ENCODE data around the gene PTDSS2. TPM values are rescaled to one million over a fixed set of nuclear protein-coding genes. Genes with fewer than 3 reads are reported as not detected.

Gene PTDSS2
- total and polyA plus RNA-seq, 2 experiments from 2014 or later = 22.7 to 145 TPM

DNA sequence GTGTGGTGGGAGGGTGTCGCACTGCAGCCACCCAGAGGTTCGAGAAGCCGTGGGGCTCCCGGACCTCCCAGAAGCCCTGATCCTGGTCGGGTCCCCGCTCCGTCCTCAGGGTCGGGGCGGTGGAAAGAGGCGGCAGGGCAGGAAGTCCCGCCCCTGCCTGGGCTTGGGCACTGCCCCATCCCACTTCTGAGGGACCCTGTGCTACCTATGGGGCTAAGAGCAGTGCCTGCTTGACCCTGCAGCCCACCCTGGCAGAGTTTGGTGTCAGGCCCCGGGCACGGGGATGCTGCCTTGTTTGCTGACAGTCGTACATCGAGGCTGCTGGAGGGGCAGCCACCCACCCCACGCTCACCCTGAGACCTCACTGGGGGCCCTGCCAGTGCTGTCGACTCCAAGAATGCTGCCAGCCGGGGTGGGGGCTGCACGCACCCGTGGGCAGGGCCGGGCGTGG lies 37.5 kb downstream of the PTDSS2 start:
- no peak overlapping the region for H3K27ac Mint-ChIP-seq
- H3K36me3 Mint-ChIP-seq (ENCODE audit: low read depth) = peaks cover 13% of the 10 kb centered on the region
- H3K4me3 Mint-ChIP-seq = no peak overlapping the region
- Histone ChIP-seq H3F3A (replicated peaks; ENCODE audit: low read depth) (no peaks in the 10 kb centered on the region; the same call in 1 of the 2 replicates), H3K79me2 (replicated peaks; ENCODE audit: insufficient read depth) (peaks cover 11% of the 10 kb centered on the region), H3K4me1 (ENCODE audit: insufficient read depth) (no peaks in the 10 kb centered on the region), H3K36me3 (ENCODE audit: insufficient read depth) (no peaks in the 10 kb centered on the region), H2AFZ (no peak overlapping the region), H3K4me2 (no peak overlapping the region), H3K4me3 (no peak overlapping the region), H3K9me2 (ENCODE audit: insufficient read depth) (no peaks in the 10 kb centered on the region), H4K20me1 (replicated peaks; ENCODE audit: insufficient read depth) (no peaks in the 10 kb centered on the region), H3K27ac (ENCODE audit: low read depth) (no peak overlapping the region), H3K27me3 (ENCODE audit: insufficient read depth) (no peaks in the 10 kb centered on the region)
- no peak; the same call in 2 of the 3 replicates for ATAC-seq
- no peaks in the 10 kb centered on the region for H3K9me3 Mint-ChIP-seq
- H3K27me3 Mint-ChIP-seq (ENCODE audit: insufficient read depth, low read depth, poor library complexity) = peaks cover 4% of the 10 kb centered on the region
- TF ChIP-seq ZNF331 (CRISPR knock-in tag; IDR thresholded peaks at IDR 0.05; ENCODE audit: low read depth) = no peak
- TF ChIP-seq, protein P1, sequence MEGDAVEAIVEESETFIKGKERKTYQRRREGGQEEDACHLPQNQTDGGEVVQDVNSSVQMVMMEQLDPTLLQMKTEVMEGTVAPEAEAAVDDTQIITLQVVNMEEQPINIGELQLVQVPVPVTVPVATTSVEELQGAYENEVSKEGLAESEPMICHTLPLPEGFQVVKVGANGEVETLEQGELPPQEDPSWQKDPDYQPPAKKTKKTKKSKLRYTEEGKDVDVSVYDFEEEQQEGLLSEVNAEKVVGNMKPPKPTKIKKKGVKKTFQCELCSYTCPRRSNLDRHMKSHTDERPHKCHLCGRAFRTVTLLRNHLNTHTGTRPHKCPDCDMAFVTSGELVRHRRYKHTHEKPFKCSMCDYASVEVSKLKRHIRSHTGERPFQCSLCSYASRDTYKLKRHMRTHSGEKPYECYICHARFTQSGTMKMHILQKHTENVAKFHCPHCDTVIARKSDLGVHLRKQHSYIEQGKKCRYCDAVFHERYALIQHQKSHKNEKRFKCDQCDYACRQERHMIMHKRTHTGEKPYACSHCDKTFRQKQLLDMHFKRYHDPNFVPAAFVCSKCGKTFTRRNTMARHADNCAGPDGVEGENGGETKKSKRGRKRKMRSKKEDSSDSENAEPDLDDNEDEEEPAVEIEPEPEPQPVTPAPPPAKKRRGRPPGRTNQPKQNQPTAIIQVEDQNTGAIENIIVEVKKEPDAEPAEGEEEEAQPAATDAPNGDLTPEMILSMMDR (conservative IDR thresholded peaks at IDR 0.05; ENCODE audit: low read depth in 2 of 2) = no peak
- no peak for TF ChIP-seq POLR2AphosphoS5 (IDR thresholded peaks at IDR 0.05; ENCODE audit: low read depth)
- TF ChIP-seq STAT1 (IDR thresholded peaks at IDR 0.05; ENCODE audit: unreplicated experiment) = no peak
- TF ChIP-seq EZH2phosphoT487 (IDR thresholded peaks at IDR 0.05; ENCODE audit: unreplicated experiment) = no peak
- no peak for TF ChIP-seq CREB1 (CRISPR knock-in tag; IDR thresholded peaks at IDR 0.05; ENCODE audit: low read depth)
- no peak for TF ChIP-seq EZH2 (IDR thresholded peaks at IDR 0.05; ENCODE audit: low read depth, unreplicated experiment)
- TF ChIP-seq, protein P2, sequence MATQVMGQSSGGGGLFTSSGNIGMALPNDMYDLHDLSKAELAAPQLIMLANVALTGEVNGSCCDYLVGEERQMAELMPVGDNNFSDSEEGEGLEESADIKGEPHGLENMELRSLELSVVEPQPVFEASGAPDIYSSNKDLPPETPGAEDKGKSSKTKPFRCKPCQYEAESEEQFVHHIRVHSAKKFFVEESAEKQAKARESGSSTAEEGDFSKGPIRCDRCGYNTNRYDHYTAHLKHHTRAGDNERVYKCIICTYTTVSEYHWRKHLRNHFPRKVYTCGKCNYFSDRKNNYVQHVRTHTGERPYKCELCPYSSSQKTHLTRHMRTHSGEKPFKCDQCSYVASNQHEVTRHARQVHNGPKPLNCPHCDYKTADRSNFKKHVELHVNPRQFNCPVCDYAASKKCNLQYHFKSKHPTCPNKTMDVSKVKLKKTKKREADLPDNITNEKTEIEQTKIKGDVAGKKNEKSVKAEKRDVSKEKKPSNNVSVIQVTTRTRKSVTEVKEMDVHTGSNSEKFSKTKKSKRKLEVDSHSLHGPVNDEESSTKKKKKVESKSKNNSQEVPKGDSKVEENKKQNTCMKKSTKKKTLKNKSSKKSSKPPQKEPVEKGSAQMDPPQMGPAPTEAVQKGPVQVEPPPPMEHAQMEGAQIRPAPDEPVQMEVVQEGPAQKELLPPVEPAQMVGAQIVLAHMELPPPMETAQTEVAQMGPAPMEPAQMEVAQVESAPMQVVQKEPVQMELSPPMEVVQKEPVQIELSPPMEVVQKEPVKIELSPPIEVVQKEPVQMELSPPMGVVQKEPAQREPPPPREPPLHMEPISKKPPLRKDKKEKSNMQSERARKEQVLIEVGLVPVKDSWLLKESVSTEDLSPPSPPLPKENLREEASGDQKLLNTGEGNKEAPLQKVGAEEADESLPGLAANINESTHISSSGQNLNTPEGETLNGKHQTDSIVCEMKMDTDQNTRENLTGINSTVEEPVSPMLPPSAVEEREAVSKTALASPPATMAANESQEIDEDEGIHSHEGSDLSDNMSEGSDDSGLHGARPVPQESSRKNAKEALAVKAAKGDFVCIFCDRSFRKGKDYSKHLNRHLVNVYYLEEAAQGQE (IDR thresholded peaks at IDR 0.05; ENCODE audit: unreplicated experiment) = no peak
- H3K4me1 Mint-ChIP-seq = no peaks in the 10 kb centered on the region
- no peak for DNase-seq (ENCODE audit: low spot score)

DNA sequence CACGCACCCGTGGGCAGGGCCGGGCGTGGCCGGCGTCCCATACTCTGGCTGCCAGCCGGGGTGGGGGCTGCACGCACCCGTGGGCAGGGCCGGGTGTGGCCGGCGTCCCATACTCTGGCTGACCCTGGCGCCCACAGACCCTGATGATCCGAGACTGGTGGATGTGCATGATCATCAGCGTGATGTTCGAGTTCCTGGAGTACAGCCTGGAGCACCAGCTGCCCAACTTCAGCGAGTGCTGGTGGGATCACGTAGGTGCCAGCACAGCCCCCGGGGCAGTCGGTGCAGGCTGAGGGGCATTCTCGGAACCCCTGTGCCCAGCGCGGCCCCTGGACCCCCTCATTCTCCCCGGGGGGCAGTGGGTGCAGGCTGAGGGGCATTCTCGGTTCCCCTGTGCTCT lies 38.0 kb downstream of the PTDSS2 start:
- no peak overlapping the region for H2AFZ ChIP-seq
- DNase-seq (ENCODE audit: low spot score) = no peak
- no peak overlapping the region for H3K4me3 Mint-ChIP-seq
- no peak overlapping the region for H3K27ac Mint-ChIP-seq
- H3K4me1 ChIP-seq (ENCODE audit: insufficient read depth) = no peaks in the 10 kb centered on the region
- H3K9me3 Mint-ChIP-seq = no peaks in the 10 kb centered on the region
- no peaks in the 10 kb centered on the region for H3K27me3 ChIP-seq (ENCODE audit: insufficient read depth)
- H3F3A ChIP-seq (replicated peaks; ENCODE audit: low read depth) = no peaks in the 10 kb centered on the region; the same call in 1 of the 2 replicates
- H3K4me3 ChIP-seq = no peak overlapping the region
- H3K4me2 ChIP-seq = no peak overlapping the region
- H3K36me3 ChIP-seq (ENCODE audit: insufficient read depth) = no peaks in the 10 kb centered on the region
- no peaks in the 10 kb centered on the region for H4K20me1 ChIP-seq (replicated peaks; ENCODE audit: insufficient read depth)
- H3K27me3 Mint-ChIP-seq (ENCODE audit: insufficient read depth, low read depth, poor library complexity) = peaks cover 7% of the 10 kb centered on the region
- no peak for ATAC-seq
- peaks cover 11% of the 10 kb centered on the region for H3K79me2 ChIP-seq (replicated peaks; ENCODE audit: insufficient read depth)
- H3K4me1 Mint-ChIP-seq = no peaks in the 10 kb centered on the region
- H3K27ac ChIP-seq (ENCODE audit: low read depth) = no peak overlapping the region
- H3K36me3 Mint-ChIP-seq (ENCODE audit: low read depth) = peaks cover 13% of the 10 kb centered on the region
- H3K9me2 ChIP-seq (ENCODE audit: insufficient read depth) = no peaks in the 10 kb centered on the region
- TF ChIP-seq, protein P3, sequence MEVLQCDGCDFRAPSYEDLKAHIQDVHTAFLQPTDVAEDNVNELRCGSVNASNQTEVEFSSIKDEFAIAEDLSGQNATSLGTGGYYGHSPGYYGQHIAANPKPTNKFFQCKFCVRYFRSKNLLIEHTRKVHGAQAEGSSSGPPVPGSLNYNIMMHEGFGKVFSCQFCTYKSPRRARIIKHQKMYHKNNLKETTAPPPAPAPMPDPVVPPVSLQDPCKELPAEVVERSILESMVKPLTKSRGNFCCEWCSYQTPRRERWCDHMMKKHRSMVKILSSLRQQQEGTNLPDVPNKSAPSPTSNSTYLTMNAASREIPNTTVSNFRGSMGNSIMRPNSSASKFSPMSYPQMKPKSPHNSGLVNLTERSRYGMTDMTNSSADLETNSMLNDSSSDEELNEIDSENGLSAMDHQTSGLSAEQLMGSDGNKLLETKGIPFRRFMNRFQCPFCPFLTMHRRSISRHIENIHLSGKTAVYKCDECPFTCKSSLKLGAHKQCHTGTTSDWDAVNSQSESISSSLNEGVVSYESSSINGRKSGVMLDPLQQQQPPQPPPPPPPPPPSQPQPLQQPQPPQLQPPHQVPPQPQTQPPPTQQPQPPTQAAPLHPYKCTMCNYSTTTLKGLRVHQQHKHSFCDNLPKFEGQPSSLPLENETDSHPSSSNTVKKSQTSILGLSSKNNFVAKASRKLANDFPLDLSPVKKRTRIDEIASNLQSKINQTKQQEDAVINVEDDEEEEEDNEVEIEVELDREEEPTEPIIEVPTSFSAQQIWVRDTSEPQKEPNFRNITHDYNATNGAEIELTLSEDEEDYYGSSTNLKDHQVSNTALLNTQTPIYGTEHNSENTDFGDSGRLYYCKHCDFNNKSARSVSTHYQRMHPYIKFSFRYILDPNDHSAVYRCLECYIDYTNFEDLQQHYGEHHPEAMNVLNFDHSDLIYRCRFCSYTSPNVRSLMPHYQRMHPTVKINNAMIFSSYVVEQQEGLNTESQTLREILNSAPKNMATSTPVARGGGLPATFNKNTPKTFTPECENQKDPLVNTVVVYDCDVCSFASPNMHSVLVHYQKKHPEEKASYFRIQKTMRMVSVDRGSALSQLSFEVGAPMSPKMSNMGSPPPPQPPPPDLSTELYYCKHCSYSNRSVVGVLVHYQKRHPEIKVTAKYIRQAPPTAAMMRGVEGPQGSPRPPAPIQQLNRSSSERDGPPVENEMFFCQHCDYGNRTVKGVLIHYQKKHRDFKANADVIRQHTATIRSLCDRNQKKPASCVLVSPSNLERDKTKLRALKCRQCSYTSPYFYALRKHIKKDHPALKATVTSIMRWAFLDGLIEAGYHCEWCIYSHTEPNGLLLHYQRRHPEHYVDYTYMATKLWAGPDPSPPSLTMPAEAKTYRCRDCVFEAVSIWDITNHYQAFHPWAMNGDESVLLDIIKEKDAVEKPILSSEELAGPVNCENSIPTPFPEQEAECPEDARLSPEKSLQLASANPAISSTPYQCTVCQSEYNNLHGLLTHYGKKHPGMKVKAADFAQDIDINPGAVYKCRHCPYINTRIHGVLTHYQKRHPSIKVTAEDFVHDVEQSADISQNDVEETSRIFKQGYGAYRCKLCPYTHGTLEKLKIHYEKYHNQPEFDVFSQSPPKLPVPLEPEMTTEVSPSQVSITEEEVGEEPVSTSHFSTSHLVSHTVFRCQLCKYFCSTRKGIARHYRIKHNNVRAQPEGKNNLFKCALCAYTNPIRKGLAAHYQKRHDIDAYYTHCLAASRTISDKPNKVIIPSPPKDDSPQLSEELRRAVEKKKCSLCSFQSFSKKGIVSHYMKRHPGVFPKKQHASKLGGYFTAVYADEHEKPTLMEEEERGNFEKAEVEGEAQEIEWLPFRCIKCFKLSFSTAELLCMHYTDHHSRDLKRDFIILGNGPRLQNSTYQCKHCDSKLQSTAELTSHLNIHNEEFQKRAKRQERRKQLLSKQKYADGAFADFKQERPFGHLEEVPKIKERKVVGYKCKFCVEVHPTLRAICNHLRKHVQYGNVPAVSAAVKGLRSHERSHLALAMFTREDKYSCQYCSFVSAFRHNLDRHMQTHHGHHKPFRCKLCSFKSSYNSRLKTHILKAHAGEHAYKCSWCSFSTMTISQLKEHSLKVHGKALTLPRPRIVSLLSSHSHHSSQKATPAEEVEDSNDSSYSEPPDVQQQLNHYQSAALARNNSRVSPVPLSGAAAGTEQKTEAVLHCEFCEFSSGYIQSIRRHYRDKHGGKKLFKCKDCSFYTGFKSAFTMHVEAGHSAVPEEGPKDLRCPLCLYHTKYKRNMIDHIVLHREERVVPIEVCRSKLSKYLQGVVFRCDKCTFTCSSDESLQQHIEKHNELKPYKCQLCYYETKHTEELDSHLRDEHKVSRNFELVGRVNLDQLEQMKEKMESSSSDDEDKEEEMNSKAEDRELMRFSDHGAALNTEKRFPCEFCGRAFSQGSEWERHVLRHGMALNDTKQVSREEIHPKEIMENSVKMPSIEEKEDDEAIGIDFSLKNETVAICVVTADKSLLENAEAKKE (CRISPR knock-in tag; IDR thresholded peaks at IDR 0.05) = no peak
- TF ChIP-seq CREB1 (CRISPR knock-in tag; IDR thresholded peaks at IDR 0.05; ENCODE audit: low read depth) (no peak), EZH2phosphoT487 (IDR thresholded peaks at IDR 0.05; ENCODE audit: unreplicated experiment) (no peak), EZH2 (IDR thresholded peaks at IDR 0.05; ENCODE audit: low read depth, unreplicated experiment) (no peak)

Measured in GM23338 (cell line).